ENCODE data around the gene MAP2K5.

MAP2K5 gene

DNA sequence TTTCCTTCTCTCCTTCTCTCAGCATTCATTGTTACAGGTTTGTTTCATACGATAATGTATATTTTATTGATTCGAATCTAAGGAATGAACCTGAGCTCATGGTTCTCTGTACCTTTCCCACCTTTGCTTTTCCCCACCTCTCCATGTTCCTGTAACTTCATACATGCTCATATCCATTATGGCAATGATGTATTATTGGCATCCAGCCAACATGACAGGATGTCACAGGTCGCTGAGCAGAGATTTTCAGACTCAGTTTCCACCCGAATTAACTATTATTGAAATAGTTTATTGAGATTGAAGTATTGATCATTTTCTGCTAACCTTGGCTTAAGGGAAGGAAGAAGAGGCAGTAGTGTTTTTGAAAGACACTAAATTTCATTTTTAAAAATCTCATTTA is 64.8 kb downstream of the MAP2K5 start:
- no peak overlapping the region for H2BK5ac ChIP-seq (ENCODE audit: low read length)
- H3K18ac ChIP-seq (ENCODE audit: low read length) = no peak overlapping the region
- no peak overlapping the region for H4K8ac ChIP-seq (ENCODE audit: low read depth, low read length)
- H3K14ac ChIP-seq (ENCODE audit: low read length) = no peak overlapping the region
- H3K4me1 ChIP-seq (ENCODE audit: control insufficient read depth in 2 of 2, insufficient read depth in 1 of 2, low read depth in 1 of 2, low read length in 2 of 2) = peaks cover 5 to 7% of the 10 kb centered on the region in 2 donors
- H3K4me2 ChIP-seq (ENCODE audit: insufficient read depth, low read length, poor library complexity, severe bottlenecking) = no peak overlapping the region
- no peaks in the 10 kb centered on the region for H3K9me3 ChIP-seq (replicated peaks in 1 of 2; ENCODE audit: control insufficient read depth in 2 of 2, insufficient read depth in 1 of 2, low read depth in 1 of 2, low read length in 2 of 2)
- no peaks in the 10 kb centered on the region for H3K27me3 ChIP-seq (ENCODE audit: control insufficient read depth in 3 of 3, insufficient read depth in 3 of 3, low read depth in 1 of 3, low read length in 3 of 3)
- no peaks in the 10 kb centered on the region for H3K79me1 ChIP-seq (ENCODE audit: low read depth, low read length)
- H2AK5ac ChIP-seq (ENCODE audit: low read depth, low read length) = no peak overlapping the region
- H3K23ac ChIP-seq (ENCODE audit: low read depth, low read length, poor library complexity) = no peak overlapping the region
- no peak for DNase-seq (ENCODE audit: low spot score)
- H3K4me3 ChIP-seq (ENCODE audit: low read length in 2 of 2) = no peak overlapping the region
- H4K91ac ChIP-seq (ENCODE audit: low read depth, low read length, poor library complexity) = no peak overlapping the region
- H3K9ac ChIP-seq (ENCODE audit: low read depth, low read length, poor library complexity) = no peak overlapping the region
- no peak overlapping the region for H3K4ac ChIP-seq (ENCODE audit: low read length)
- H2BK15ac ChIP-seq (ENCODE audit: low read length) = no peak overlapping the region
- WGBS, 2 donors (ENCODE audit: extremely low coverage in 2 of 2, insufficient read length in 2 of 2, insufficient replicate concordance in 1 of 2) = no CpG with 5 or more reads among the region's 4 CpGs
- H3K27ac ChIP-seq (replicated peaks; ENCODE audit: low read length) = no peak overlapping the region
- no peak overlapping the region for H2BK120ac ChIP-seq (ENCODE audit: low read depth, low read length)
- no peaks in the 10 kb centered on the region for H3K36me3 ChIP-seq (replicated peaks in 1 of 2; ENCODE audit: control insufficient read depth in 2 of 2, insufficient read depth in 2 of 2, low read length in 2 of 2)
- no peak overlapping the region for H2BK12ac ChIP-seq (ENCODE audit: low read length)
- H2AFZ ChIP-seq (ENCODE audit: low read length) = no peak overlapping the region

DNA sequence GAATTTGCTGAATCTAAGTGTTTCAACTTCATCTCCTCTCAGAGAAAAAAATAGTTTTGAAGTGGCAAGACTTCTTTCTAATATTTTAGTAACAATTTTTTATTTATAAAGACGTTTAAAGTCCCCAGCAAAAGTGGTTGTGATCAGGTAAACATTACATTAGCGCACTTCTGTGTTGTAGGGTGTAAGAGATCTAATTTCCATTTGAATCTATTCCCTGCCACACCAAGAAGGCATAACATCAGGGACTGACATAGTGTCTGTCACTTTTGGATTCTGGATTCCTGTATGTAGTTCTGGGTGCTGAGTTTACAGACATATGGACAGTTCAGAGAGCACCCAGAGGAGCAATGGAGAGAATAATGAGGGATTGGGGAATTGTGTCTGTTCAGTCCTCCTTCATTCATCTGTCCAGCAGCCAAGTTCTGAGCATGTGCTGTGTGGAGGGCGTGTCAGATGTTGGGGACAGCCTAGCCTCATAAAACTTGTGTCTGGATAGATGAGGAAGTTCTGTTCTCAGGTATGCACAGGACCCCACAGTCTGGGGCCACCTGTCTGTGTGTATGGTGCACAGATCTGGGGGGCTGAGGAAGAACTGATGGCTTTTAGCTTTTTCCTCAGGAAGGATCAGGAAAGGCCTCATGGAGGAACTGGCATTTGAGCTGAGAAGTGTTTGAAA is 65.6 kb downstream of the MAP2K5 start:
- H3K4ac ChIP-seq (ENCODE audit: low read length) = no peak overlapping the region
- H3K27ac ChIP-seq (replicated peaks; ENCODE audit: low read length) = no peak overlapping the region
- no peak overlapping the region for H3K23ac ChIP-seq (ENCODE audit: low read depth, low read length, poor library complexity)
- no peak overlapping the region for H3K9ac ChIP-seq (ENCODE audit: low read depth, low read length, poor library complexity)
- no peak overlapping the region for H2BK12ac ChIP-seq (ENCODE audit: low read length)
- H3K18ac ChIP-seq (ENCODE audit: low read length) = no peak overlapping the region
- no peak overlapping the region for H2BK120ac ChIP-seq (ENCODE audit: low read depth, low read length)
- no peak overlapping the region for H2BK5ac ChIP-seq (ENCODE audit: low read length)
- H3K27me3 ChIP-seq (ENCODE audit: control insufficient read depth in 3 of 3, insufficient read depth in 3 of 3, low read depth in 1 of 3, low read length in 3 of 3) = no peaks in the 10 kb centered on the region
- H3K14ac ChIP-seq (ENCODE audit: low read length) = no peak overlapping the region
- no peak overlapping the region for H3K4me3 ChIP-seq (ENCODE audit: low read length in 2 of 2)
- peaks cover 5 to 7% of the 10 kb centered on the region in 2 donors for H3K4me1 ChIP-seq (ENCODE audit: control insufficient read depth in 2 of 2, insufficient read depth in 1 of 2, low read depth in 1 of 2, low read length in 2 of 2)
- H3K9me3 ChIP-seq (replicated peaks in 1 of 2; ENCODE audit: control insufficient read depth in 2 of 2, insufficient read depth in 1 of 2, low read depth in 1 of 2, low read length in 2 of 2) = no peaks in the 10 kb centered on the region
- no peak for DNase-seq (ENCODE audit: low spot score)
- no CpG with 5 or more reads among the region's 3 CpGs for WGBS, 2 donors (ENCODE audit: extremely low coverage in 2 of 2, insufficient read length in 2 of 2, insufficient replicate concordance in 1 of 2)
- no peak overlapping the region for H2AFZ ChIP-seq (ENCODE audit: low read length)
- H4K91ac ChIP-seq (ENCODE audit: low read depth, low read length, poor library complexity) = no peak overlapping the region
- no peaks in the 10 kb centered on the region for H3K79me1 ChIP-seq (ENCODE audit: low read depth, low read length)
- no peak overlapping the region for H4K8ac ChIP-seq (ENCODE audit: low read depth, low read length)
- H2AK5ac ChIP-seq (ENCODE audit: low read depth, low read length) = no peak overlapping the region
- no peaks in the 10 kb centered on the region for H3K36me3 ChIP-seq (replicated peaks in 1 of 2; ENCODE audit: control insufficient read depth in 2 of 2, insufficient read depth in 2 of 2, low read length in 2 of 2)
- no peak overlapping the region for H3K4me2 ChIP-seq (ENCODE audit: insufficient read depth, low read length, poor library complexity, severe bottlenecking)
- H2BK15ac ChIP-seq (ENCODE audit: low read length) = no peak overlapping the region

DNA sequence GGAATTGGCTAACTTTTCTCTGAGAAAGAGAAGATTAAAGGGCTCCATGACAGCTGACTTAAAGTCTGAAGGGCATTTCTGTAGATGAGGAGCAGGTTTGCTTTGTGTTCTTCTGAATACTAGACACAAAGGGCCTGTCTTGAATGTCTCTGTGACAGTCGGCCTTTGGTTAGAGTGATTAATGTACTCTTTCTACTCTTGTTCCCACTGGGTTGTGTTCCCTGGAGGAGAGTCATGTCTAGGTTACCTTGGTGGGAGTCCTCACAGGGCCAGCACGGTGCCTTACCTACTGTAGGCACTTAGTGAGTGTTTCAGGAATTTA is 66.1 kb downstream of the MAP2K5 start:
- H2AK5ac ChIP-seq (ENCODE audit: low read depth, low read length) = no peak overlapping the region
- H3K23ac ChIP-seq (ENCODE audit: low read depth, low read length, poor library complexity) = no peak overlapping the region
- H3K4me2 ChIP-seq (ENCODE audit: insufficient read depth, low read length, poor library complexity, severe bottlenecking) = no peak overlapping the region
- H3K4me3 ChIP-seq (ENCODE audit: low read length in 2 of 2) = no peak overlapping the region
- no peak overlapping the region for H2BK120ac ChIP-seq (ENCODE audit: low read depth, low read length)
- no peaks in the 10 kb centered on the region for H3K36me3 ChIP-seq (replicated peaks in 1 of 2; ENCODE audit: control insufficient read depth in 2 of 2, insufficient read depth in 2 of 2, low read length in 2 of 2)
- no peak overlapping the region for H2BK12ac ChIP-seq (ENCODE audit: low read length)
- H3K4me1 ChIP-seq (ENCODE audit: control insufficient read depth in 2 of 2, insufficient read depth in 1 of 2, low read depth in 1 of 2, low read length in 2 of 2) = peaks cover 5 to 7% of the 10 kb centered on the region in 2 donors
- H3K79me1 ChIP-seq (ENCODE audit: low read depth, low read length) = no peaks in the 10 kb centered on the region
- H3K4ac ChIP-seq (ENCODE audit: low read length) = no peak overlapping the region
- no peak overlapping the region for H2AFZ ChIP-seq (ENCODE audit: low read length)
- H2BK5ac ChIP-seq (ENCODE audit: low read length) = no peak overlapping the region
- no peak for DNase-seq (ENCODE audit: low spot score)
- H4K8ac ChIP-seq (ENCODE audit: low read depth, low read length) = no peak overlapping the region
- no peak overlapping the region for H3K14ac ChIP-seq (ENCODE audit: low read length)
- no peaks in the 10 kb centered on the region for H3K27me3 ChIP-seq (ENCODE audit: control insufficient read depth in 3 of 3, insufficient read depth in 3 of 3, low read depth in 1 of 3, low read length in 3 of 3)
- no peak overlapping the region for H2BK15ac ChIP-seq (ENCODE audit: low read length)
- no peak overlapping the region for H3K18ac ChIP-seq (ENCODE audit: low read length)
- H3K9ac ChIP-seq (ENCODE audit: low read depth, low read length, poor library complexity) = no peak overlapping the region
- H4K91ac ChIP-seq (ENCODE audit: low read depth, low read length, poor library complexity) = no peak overlapping the region
- no CpG with 5 or more reads among the region's 2 CpGs for WGBS, 2 donors (ENCODE audit: extremely low coverage in 2 of 2, insufficient read length in 2 of 2, insufficient replicate concordance in 1 of 2)
- no peaks in the 10 kb centered on the region for H3K9me3 ChIP-seq (replicated peaks in 1 of 2; ENCODE audit: control insufficient read depth in 2 of 2, insufficient read depth in 1 of 2, low read depth in 1 of 2, low read length in 2 of 2)
- no peak overlapping the region for H3K27ac ChIP-seq (replicated peaks; ENCODE audit: low read length)

DNA sequence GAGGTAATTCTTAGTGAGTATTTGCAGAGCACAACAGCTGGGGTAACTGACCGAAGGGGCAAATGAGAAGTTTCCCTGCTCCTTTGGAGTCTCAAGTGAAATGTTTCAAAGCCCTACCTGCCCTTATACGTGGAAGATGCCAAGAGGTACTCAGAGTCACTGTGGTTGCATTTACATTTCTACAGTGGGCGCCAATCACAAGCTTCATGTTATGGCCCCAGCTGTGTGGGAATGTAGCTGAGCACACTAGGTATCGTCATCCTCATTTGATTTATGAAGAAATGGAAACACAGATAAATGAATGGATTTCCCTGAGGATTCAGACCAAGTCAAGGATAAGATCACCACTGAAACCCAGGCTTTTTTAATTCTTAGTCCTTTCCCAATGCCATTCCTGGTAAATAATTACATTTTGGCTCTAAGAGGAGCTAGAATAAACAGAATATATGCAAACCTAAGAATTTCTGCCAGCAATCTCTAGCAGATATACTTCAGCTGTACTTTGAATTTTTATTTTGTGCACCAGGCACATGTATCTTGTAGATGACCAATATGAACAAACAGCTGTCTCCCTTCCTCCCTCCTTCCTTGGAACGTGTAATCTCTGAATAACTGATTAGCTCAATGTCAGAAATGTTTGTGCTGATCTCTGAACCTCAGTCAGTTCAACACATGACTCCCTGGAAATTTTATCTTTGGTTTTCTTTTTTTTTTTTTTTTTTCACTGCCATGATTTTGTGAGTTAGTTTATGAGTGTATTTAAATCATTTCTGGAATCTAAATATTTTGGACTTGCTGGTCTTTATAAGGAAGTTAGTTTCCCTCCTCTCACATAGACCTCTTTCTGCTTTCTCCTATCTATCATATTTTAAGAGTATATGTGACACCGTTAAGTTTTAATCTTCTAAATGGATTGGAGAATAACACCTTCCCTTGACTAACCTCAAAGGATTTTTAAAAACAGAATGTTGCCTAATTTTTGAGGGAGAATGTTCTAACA is 69.2 kb downstream of the MAP2K5 start:
- no peak overlapping the region for H2BK12ac ChIP-seq (ENCODE audit: low read length)
- H2BK15ac ChIP-seq (ENCODE audit: low read length) = no peak overlapping the region
- no peak overlapping the region for H3K23ac ChIP-seq (ENCODE audit: low read depth, low read length, poor library complexity)
- H3K4me1 ChIP-seq (ENCODE audit: control insufficient read depth in 2 of 2, insufficient read depth in 1 of 2, low read depth in 1 of 2, low read length in 2 of 2) = peaks cover 5 to 7% of the 10 kb centered on the region in 2 donors
- WGBS, 2 donors (ENCODE audit: extremely low coverage in 2 of 2, insufficient read length in 2 of 2, insufficient replicate concordance in 1 of 2) = no CpG with 5 or more reads among the region's 6 CpGs
- H3K27ac ChIP-seq (replicated peaks; ENCODE audit: low read length) = no peak overlapping the region
- no peaks in the 10 kb centered on the region for H3K79me1 ChIP-seq (ENCODE audit: low read depth, low read length)
- H2AK5ac ChIP-seq (ENCODE audit: low read depth, low read length) = no peak overlapping the region
- DNase-seq (ENCODE audit: low spot score) = no peak
- no peak overlapping the region for H2BK120ac ChIP-seq (ENCODE audit: low read depth, low read length)
- no peaks in the 10 kb centered on the region for H3K36me3 ChIP-seq (replicated peaks in 1 of 2; ENCODE audit: control insufficient read depth in 2 of 2, insufficient read depth in 2 of 2, low read length in 2 of 2)
- H3K9ac ChIP-seq (ENCODE audit: low read depth, low read length, poor library complexity) = no peak overlapping the region
- no peak overlapping the region for H3K18ac ChIP-seq (ENCODE audit: low read length)
- no peak overlapping the region for H2BK5ac ChIP-seq (ENCODE audit: low read length)
- no peak overlapping the region for H3K14ac ChIP-seq (ENCODE audit: low read length)
- no peak overlapping the region for H4K8ac ChIP-seq (ENCODE audit: low read depth, low read length)
- no peak overlapping the region for H4K91ac ChIP-seq (ENCODE audit: low read depth, low read length, poor library complexity)
- H3K9me3 ChIP-seq (replicated peaks in 1 of 2; ENCODE audit: control insufficient read depth in 2 of 2, insufficient read depth in 1 of 2, low read depth in 1 of 2, low read length in 2 of 2) = no peaks in the 10 kb centered on the region
- no peak overlapping the region for H3K4me3 ChIP-seq (ENCODE audit: low read length in 2 of 2)
- H2AFZ ChIP-seq (ENCODE audit: low read length) = no peak overlapping the region
- H3K4me2 ChIP-seq (ENCODE audit: insufficient read depth, low read length, poor library complexity, severe bottlenecking) = no peak overlapping the region
- H3K4ac ChIP-seq (ENCODE audit: low read length) = no peak overlapping the region
- no peaks in the 10 kb centered on the region for H3K27me3 ChIP-seq (ENCODE audit: control insufficient read depth in 3 of 3, insufficient read depth in 3 of 3, low read depth in 1 of 3, low read length in 3 of 3)

All from neuronal stem cell (in vitro differentiated cells).